Fibroblast of villous mesenchyme (primary cell): ENCODE results near the gene KCNMA1. TPM values are rescaled to one million over a fixed set of nuclear protein-coding genes. Genes with fewer than 3 reads are reported as not detected.

Experiments used
- DNase-seq: peaks from one replicate; pipeline ENCODE4 v3.0.0-alpha.2; 2010; ENCODE audit warnings: low read depth
- H3K4me3 ChIP-seq: 2 replicates; pipeline ENCODE4 v1.5.1; 2011; ENCODE audit warnings: low read depth, mild to moderate bottlenecking, low read length
- total RNA-seq: library from RNA; depleted of rRNA; stranded (reverse); fragments of >200 nt; gene quantifications from 2 replicates; pipeline ENCODE4 v1.2.3, GENCODE V29; 2012
- TF ChIP-seq, protein P1 (sequence below): IDR thresholded peaks from 2 replicates; pipeline ENCODE4 v1.5.1; 2012; ENCODE audit warnings: low read depth, mild to moderate bottlenecking, low read length; ENCODE audit not compliant: insufficient read depth

Gene KCNMA1
- total RNA-seq, 1 donor, result 36.7 TPM

DNA sequence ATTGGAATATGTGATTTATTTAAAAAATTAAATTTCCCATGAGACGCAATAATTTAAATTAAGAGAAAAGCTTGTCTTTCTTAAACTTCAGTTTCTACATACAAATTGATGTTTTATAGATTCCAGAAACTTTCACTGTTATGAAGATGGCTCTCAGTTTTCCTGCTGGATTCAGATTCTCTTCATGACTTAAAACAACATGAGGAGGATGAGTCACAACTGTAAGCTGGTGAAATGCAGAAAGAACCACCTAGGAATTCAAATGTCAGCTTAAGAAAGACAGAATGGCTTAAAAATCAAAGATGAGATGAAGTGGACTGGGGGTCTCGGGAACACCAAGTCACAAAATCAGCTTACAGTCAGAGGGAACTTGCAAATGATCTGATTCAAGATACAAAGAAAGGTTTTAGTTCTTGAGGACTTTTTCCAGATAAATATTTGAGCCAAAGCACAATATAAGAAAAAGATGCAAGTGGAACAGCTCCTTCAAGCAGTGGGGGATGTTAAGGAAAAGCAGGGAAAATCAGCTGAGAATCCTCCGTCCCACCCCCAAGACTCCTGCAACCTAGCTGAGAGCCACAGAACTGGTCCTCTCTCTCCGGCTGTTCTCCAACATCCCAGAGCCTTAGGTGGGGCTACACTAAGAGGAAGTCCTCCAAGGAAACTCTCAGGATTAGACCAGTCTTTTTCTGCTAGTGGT, 279.8 kb downstream of the KCNMA1 start:
- DNase-seq, result peak; percentile 64
- H3K4me3 ChIP-seq, result no peak overlapping the region

GRCh38 chr10:77357185-77357584, 280.4 kb downstream of the KCNMA1 start:
- TF ChIP-seq, protein P1, sequence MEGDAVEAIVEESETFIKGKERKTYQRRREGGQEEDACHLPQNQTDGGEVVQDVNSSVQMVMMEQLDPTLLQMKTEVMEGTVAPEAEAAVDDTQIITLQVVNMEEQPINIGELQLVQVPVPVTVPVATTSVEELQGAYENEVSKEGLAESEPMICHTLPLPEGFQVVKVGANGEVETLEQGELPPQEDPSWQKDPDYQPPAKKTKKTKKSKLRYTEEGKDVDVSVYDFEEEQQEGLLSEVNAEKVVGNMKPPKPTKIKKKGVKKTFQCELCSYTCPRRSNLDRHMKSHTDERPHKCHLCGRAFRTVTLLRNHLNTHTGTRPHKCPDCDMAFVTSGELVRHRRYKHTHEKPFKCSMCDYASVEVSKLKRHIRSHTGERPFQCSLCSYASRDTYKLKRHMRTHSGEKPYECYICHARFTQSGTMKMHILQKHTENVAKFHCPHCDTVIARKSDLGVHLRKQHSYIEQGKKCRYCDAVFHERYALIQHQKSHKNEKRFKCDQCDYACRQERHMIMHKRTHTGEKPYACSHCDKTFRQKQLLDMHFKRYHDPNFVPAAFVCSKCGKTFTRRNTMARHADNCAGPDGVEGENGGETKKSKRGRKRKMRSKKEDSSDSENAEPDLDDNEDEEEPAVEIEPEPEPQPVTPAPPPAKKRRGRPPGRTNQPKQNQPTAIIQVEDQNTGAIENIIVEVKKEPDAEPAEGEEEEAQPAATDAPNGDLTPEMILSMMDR, result no peak
- DNase-seq, result no peak
- H3K4me3 ChIP-seq, result no peak overlapping the region

More for the DNA sequence above, 279.8 kb downstream of the KCNMA1 start:
- TF ChIP-seq, protein P1, result no peak

- H3K4me3 ChIP-seq, result no peak overlapping the region
- peak; percentile 81 for DNase-seq
- TF ChIP-seq, protein P1, result no peak
Observed at GRCh38 chr10:77355844-77356243, 281.8 kb downstream of the KCNMA1 start.

GRCh38 chr10:77351386-77351785, 286.2 kb downstream of the KCNMA1 start:
- H3K4me3 ChIP-seq, result no peak overlapping the region
- peak; percentile 63 for DNase-seq
- TF ChIP-seq, protein P1, result no peak

DNA sequence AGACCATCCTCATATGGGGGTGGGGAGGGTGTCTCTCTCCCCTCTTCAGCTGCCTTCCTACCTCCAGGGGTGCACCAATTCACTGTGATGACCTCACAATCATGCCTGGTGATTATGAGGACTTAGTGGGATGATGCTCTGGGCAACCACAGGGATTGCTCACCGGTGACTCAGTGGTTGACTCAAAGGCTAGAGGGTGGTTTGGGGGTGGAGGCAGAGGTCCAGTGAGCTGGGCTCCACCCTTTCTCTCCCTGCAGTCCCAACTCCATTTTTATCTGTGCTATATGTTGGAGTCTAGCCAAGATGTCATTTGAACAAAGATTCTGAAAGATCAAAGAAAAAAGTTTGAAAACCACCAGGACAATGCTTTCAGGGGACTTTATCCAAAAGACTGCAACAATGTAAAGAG, 286.9 kb downstream of the KCNMA1 start:
- H3K4me3 ChIP-seq, result no peak overlapping the region
- TF ChIP-seq, protein P1, result peak; percentile 14
- peak; percentile 97 for DNase-seq

- TF ChIP-seq, protein P1, result no peak
- H3K4me3 ChIP-seq, result no peak overlapping the region
- DNase-seq, result no peak
Observed at GRCh38 chr10:77350134-77350533, 287.5 kb downstream of the KCNMA1 start.

DNA sequence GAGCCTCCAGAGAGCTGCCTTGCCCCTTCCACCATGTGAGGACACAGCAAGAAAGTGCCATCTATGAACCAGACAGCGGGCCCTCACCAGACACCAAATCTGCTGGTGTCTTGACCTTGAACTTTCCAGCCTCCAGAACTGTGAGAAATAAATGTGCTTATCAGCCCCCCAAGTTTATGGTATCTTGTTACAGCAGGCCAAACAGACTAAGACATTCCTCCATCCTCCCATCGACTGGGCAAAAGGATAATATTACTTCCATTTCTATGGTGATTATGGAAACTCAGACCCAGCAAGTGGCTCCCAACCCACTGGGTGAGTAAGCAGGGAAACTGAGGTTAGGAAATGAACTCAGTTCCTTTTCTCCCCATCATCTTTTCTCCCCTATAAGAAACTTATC, 288.4 kb downstream of the KCNMA1 start:
- TF ChIP-seq, protein P1, result no peak
- no peak for DNase-seq
- no peak overlapping the region for H3K4me3 ChIP-seq
